ENCODE measurements around the gene PDGFD.

Gene PDGFD

GRCh38 chr11:103958475-103959215 is 205.3 kb downstream of the PDGFD start:
- H3K4me3 ChIP-seq (ENCODE audit: control insufficient read depth, low read depth, low read length): no peak overlapping the region

GRCh38 chr11:103953797-103954486 is 210.0 kb downstream of the PDGFD start:
- no peak for DNase-seq (ENCODE audit: low read depth)
- no peak overlapping the region for H3K4me3 ChIP-seq (ENCODE audit: control insufficient read depth, low read depth, low read length)
- TF ChIP-seq CTCF (IDR thresholded peaks at IDR 0.05; ENCODE audit: control insufficient read depth, insufficient read depth, low read depth, low read length, missing control alignments): no peak

More at GRCh38 chr11:103958475-103959215, 205.3 kb downstream of the PDGFD start:
- TF ChIP-seq CTCF (IDR thresholded peaks at IDR 0.05; ENCODE audit: control insufficient read depth, insufficient read depth, low read depth, low read length, missing control alignments): no peak
- DNase-seq (ENCODE audit: low read depth): no peak

- no peak for TF ChIP-seq CTCF (IDR thresholded peaks at IDR 0.05; ENCODE audit: control insufficient read depth, insufficient read depth, low read depth, low read length, missing control alignments)
- no peak for DNase-seq (ENCODE audit: low read depth)
- H3K4me3 ChIP-seq (ENCODE audit: control insufficient read depth, low read depth, low read length): no peak overlapping the region
These were observed 214.2 kb downstream of the PDGFD start for GRCh38 chr11:103949781-103950180.

- TF ChIP-seq CTCF (IDR thresholded peaks at IDR 0.05; ENCODE audit: control insufficient read depth, insufficient read depth, low read depth, low read length, missing control alignments): no peak
- H3K4me3 ChIP-seq (ENCODE audit: control insufficient read depth, low read depth, low read length): no peak overlapping the region
- DNase-seq (ENCODE audit: low read depth): no peak
These were observed 215.7 kb downstream of the PDGFD start for GRCh38 chr11:103948187-103948763.

- TF ChIP-seq CTCF (IDR thresholded peaks at IDR 0.05; ENCODE audit: control insufficient read depth, insufficient read depth, low read depth, low read length, missing control alignments): no peak
- H3K4me3 ChIP-seq (ENCODE audit: control insufficient read depth, low read depth, low read length): no peak overlapping the region
- DNase-seq (ENCODE audit: low read depth): peak; percentile 38
These were observed 216.4 kb downstream of the PDGFD start for GRCh38 chr11:103947546-103947919.

- no peak for DNase-seq (ENCODE audit: low read depth)
- no peak overlapping the region for H3K4me3 ChIP-seq (ENCODE audit: control insufficient read depth, low read depth, low read length)
- no peak for TF ChIP-seq CTCF (IDR thresholded peaks at IDR 0.05; ENCODE audit: control insufficient read depth, insufficient read depth, low read depth, low read length, missing control alignments)
These were observed 217.0 kb downstream of the PDGFD start for GRCh38 chr11:103946793-103947545.
